ENCODE data around the gene CCDC57.

Gene CCDC57

DNA sequence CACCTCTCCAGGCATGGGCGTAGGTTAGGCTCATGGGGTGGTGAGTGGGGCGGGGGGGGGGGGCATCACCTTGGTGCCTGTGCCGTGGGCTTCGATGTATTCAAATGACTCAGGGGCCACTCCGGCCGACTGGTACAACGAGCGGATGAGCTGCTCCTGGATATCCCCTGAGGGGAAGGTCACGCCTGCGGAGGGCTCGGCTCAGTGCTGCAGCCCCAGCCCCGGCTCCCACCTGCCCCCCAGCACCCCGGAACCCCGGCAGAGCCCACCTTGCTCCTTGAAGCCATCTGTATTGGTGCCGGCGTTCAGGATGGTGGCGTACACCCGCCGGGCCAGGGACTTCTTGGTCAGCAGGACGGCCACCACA, 120.0 kb downstream of the CCDC57 start:
- Histone ChIP-seq H3K9ac (ENCODE audit: low read length) (no peak overlapping the region), H3K36me3 (ENCODE audit: control insufficient read depth, low read depth, low read length) (peaks cover 77% of the 10 kb centered on the region)

DNA sequence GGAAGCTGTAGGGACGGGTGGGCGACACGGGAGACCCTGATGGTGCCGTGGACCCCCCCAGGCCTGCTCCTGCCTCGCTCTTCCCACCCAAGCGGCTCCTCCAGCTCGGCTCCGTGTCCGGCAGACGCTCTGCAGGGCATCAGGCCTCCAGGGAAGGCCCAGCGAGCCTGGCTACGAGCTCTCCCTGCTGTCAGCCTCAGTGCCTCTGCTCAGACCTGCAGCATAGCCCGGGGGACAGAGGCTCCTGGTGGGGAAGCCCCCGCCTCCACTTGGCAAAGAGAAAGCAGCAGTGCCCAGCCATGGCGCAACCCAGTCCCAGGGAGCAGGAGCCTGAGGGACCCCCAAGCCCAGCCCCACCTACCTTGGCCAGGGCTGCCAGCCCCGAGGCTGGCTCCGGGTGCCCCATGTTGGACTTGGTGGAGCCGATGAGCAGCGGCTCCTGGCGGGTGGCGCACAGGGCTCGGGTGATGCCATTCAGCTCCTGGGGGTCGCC, 120.5 kb downstream of the CCDC57 start:
- Histone ChIP-seq H3K9ac (ENCODE audit: low read length) (no peak overlapping the region), H3K27ac (ENCODE audit: low read length) (no peak overlapping the region), H3K27me3 (ENCODE audit: control insufficient read depth, insufficient read depth, low read length) (no peaks in the 10 kb centered on the region), H3K4me3 (ENCODE audit: low read length) (no peak overlapping the region), H3K4me1 (ENCODE audit: control insufficient read depth, low read depth, low read length) (no peaks in the 10 kb centered on the region), H3K9me3 (ENCODE audit: control insufficient read depth, low read depth, low read length) (no peaks in the 10 kb centered on the region), H3K36me3 (ENCODE audit: control insufficient read depth, low read depth, low read length) (peaks cover 82% of the 10 kb centered on the region)

More for the DNA sequence above, 120.0 kb downstream of the CCDC57 start:
- no peak overlapping the region for H3K4me3 ChIP-seq (ENCODE audit: low read length)
- no peaks in the 10 kb centered on the region for H3K4me1 ChIP-seq (ENCODE audit: control insufficient read depth, low read depth, low read length)
- H3K27me3 ChIP-seq (ENCODE audit: control insufficient read depth, insufficient read depth, low read length): no peaks in the 10 kb centered on the region
- H3K27ac ChIP-seq (ENCODE audit: low read length): no peak overlapping the region
- no peaks in the 10 kb centered on the region for H3K9me3 ChIP-seq (ENCODE audit: control insufficient read depth, low read depth, low read length)

DNA sequence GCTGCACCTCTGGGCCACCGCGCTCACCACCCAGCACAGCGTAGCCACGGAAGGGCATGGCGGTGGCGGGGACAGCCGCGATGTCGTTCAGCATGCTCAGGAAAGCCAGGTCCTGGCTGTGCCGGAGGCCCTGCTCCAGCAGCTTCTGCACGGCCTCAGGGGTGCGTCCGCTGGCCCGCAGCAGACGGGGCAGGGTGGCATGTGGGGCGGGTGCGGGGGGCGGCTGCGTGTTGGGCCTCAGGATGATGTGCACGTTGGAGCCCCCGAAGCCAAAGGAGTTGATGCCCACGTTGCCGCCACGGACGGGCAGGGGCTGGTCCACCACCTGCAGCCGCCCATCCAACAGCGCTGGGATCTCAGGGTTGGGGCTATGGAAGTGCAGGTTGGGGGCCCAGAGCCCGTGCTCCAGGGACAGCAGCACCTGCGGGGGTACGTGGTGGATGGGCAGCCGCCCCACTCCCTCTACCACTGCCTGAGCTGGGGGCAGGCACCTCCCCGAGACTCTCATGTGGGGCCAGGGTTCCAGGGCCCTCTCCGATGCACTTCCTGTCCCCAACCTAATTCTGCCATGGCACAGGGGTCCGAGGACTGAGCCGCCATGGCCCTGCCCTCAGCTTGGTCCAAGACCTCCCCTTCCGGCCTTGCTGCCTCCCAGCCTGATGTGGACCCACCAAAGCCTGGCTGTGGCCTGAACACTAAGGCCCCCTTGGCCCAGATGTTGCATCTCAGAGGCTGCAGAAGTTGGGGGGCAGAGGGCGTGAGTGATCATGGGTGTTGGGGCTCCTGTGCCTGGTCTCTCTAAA, 121.2 kb downstream of the CCDC57 start:
- no peaks in the 10 kb centered on the region for H3K27me3 ChIP-seq (ENCODE audit: control insufficient read depth, insufficient read depth, low read length)
- H3K27ac ChIP-seq (ENCODE audit: low read length): no peak overlapping the region
- H3K9ac ChIP-seq (ENCODE audit: low read length): no peak overlapping the region
- no peak overlapping the region for H3K4me3 ChIP-seq (ENCODE audit: low read length)
- no peaks in the 10 kb centered on the region for H3K9me3 ChIP-seq (ENCODE audit: control insufficient read depth, low read depth, low read length)
- H3K4me1 ChIP-seq (ENCODE audit: control insufficient read depth, low read depth, low read length): no peaks in the 10 kb centered on the region
- H3K36me3 ChIP-seq (ENCODE audit: control insufficient read depth, low read depth, low read length): peaks cover 89% of the 10 kb centered on the region

DNA sequence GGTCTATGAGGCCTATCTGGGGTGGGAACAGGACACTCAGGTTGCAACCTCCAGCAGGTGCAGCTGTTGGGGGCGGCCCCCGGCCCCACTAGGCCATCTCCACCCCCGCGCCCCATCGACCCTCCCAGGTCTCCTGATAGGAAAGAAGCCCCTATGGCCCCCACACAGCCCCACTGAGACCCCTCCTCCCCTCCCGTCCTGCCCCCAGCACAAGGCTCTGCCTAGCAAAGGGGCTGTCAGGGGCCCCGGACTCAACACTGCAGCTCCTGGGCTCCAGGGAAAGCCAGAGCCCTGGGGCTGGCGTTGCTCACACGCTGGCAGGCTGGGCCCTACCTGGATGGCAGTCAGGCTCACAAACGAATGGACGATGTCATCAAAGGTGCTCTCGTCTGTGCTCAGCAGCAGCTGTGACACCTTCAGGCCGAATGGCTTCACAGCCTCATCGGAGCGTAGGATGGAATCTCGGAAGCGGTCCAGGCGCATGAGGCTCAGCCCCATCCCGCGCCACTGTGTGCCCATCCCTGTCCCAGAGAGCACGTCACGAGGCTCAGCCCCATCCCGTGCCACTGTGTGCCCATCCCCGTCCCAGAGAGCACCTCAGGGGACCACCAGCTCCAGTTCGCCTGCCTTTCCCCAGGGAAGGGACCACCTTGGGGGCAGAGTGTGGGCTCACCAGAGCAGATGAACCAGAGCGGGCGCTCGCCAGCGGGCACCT, 121.9 kb downstream of the CCDC57 start:
- Histone ChIP-seq H3K4me1 (ENCODE audit: control insufficient read depth, low read depth, low read length) (no peaks in the 10 kb centered on the region), H3K27me3 (ENCODE audit: control insufficient read depth, insufficient read depth, low read length) (no peaks in the 10 kb centered on the region), H3K27ac (ENCODE audit: low read length) (no peak overlapping the region), H3K36me3 (ENCODE audit: control insufficient read depth, low read depth, low read length) (peaks cover 91% of the 10 kb centered on the region), H3K9me3 (ENCODE audit: control insufficient read depth, low read depth, low read length) (no peaks in the 10 kb centered on the region), H3K9ac (ENCODE audit: low read length) (no peak overlapping the region), H3K4me3 (ENCODE audit: low read length) (no peak overlapping the region)

DNA sequence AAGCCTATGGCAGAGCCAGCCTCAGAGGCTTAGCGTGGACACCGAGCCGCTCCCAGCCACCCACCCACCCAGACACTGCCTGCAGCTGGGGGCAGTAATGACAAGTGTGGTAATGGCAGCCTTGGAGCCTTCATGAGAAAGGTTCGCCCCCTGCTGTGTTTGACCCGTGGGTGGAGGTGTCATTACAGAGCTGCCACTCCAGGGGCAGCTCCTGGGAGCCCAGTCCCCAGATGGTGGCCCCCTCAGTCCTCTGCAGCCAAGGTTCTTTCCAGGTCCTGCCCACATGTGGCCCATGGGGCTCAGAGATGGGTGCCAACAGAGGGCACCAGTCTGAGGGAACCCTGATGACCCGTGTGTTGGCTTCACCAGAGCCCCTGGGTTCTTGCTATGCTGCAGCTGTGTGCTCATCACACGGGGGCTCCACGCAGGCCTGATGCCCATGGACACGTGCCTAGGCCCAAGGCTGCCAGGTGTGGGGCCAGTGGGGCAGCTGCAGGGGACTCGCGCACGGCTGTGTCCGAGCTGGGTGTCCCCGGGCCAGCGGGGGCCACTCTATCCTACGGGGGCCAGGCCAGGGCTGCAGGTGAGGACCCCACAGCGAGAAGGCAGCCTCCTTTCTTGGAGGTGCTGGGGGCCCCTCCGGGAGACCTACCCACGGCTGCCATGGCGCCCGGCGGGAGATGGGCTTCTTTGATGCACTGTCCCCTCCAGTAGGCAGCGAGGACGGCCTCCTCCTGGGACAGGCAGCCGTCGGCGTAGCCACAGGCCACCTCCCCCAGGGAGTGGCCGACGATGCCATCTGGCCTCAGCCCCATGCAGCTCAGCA, 122.7 kb downstream of the CCDC57 start:
- Histone ChIP-seq H3K9ac (ENCODE audit: low read length) (no peak overlapping the region), H3K27me3 (ENCODE audit: control insufficient read depth, insufficient read depth, low read length) (no peaks in the 10 kb centered on the region), H3K27ac (ENCODE audit: low read length) (no peak overlapping the region), H3K4me3 (ENCODE audit: low read length) (no peak overlapping the region), H3K4me1 (ENCODE audit: control insufficient read depth, low read depth, low read length) (no peaks in the 10 kb centered on the region), H3K36me3 (ENCODE audit: control insufficient read depth, low read depth, low read length) (peaks cover 91% of the 10 kb centered on the region), H3K9me3 (ENCODE audit: control insufficient read depth, low read depth, low read length) (no peaks in the 10 kb centered on the region)

DNA sequence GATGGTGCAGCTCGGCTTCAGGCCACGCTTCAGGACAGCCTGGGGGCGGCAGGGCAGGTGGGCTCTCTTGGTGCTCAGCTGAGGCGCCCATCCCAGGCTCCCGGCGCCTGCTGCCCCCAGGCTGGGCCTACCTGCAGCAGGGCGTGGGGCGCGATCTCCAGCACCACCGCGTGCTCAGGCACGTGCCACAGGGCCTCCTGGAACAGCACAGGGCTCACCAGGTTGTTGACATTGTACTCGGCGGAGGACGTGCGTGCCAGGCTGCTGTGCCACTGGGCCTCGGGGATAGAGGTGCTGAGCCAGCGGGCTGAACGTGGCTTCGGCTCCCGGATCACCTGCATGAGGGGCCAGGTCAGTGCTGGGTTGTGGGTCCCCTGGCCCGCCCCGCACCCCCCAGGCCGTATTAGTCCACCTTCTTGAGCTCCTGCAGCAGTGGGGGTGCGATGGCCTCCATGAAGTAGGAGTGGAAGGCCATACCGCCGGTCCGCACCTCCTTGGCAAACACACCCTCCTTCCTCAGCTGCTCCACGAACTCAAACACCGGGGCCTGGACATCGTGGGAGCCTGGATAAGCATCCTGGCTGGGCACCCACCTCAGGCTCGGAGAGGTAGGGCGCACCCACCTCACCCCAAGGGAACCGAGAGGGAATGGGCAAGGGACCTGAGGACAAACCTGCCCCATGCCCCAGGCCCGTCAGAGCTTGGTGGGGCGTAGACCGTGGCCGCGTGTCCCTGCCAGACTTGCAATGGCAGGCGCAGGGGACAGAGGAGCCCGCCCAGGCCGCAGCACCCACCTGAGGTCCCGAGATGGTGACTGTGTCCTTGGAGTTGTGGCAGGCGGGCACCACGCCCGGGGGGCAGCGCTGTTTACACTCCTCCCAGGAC, 123.6 kb downstream of the CCDC57 start:
- Histone ChIP-seq H3K9me3 (ENCODE audit: control insufficient read depth, low read depth, low read length) (no peaks in the 10 kb centered on the region), H3K4me3 (ENCODE audit: low read length) (no peak overlapping the region), H3K9ac (ENCODE audit: low read length) (no peak overlapping the region), H3K4me1 (ENCODE audit: control insufficient read depth, low read depth, low read length) (no peaks in the 10 kb centered on the region), H3K27ac (ENCODE audit: low read length) (no peak overlapping the region), H3K27me3 (ENCODE audit: control insufficient read depth, insufficient read depth, low read length) (no peaks in the 10 kb centered on the region), H3K36me3 (ENCODE audit: control insufficient read depth, low read depth, low read length) (peaks cover 95% of the 10 kb centered on the region)

DNA sequence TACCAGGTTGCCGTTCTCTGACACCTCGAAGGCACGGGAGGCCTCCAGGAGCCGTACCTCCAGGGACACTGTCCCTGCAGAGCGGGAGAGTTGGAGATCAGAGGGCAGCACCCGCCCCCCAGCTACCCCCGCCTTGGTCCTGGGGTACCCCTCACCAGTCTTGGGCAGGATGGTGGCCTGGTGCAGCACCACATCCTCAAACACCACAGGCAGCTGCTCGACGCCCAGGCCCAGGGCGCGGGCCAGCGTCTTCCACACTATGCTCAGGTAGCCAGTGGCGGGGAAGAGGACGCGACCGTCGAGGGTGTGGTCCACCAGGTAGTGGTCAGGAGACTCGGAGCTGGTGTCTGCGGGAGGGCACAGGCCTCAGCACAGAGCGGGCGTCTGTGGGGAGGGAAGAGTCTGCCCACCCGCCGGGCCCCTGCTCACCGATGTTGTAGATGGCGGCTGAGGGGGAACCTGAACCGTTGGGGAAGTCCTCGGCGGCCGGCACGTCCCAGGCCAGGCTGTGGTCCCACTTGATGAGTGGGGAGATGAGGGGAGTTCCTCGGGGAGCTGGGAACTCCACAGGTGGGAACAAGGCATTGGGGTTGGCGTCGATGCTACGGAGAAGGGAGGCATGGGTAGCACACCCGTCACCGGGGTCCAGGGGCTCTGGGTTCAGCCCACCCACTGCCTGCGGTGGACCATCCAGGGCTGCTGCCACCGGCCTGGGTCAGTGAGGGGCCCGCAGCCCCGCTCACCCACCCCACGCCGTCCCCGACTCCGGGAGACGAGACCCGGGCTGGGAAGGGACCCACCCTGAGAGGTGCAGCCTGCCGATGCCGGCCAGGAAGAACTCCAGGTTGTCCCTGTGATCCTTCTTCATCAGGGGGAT, 124.4 kb downstream of the CCDC57 start:
- H3K4me1 ChIP-seq (ENCODE audit: control insufficient read depth, low read depth, low read length): no peaks in the 10 kb centered on the region
- H3K27ac ChIP-seq (ENCODE audit: low read length): no peak overlapping the region
- peaks cover 97% of the 10 kb centered on the region for H3K36me3 ChIP-seq (ENCODE audit: control insufficient read depth, low read depth, low read length)
- no peaks in the 10 kb centered on the region for H3K27me3 ChIP-seq (ENCODE audit: control insufficient read depth, insufficient read depth, low read length)
- no peaks in the 10 kb centered on the region for H3K9me3 ChIP-seq (ENCODE audit: control insufficient read depth, low read depth, low read length)
- H3K9ac ChIP-seq (ENCODE audit: low read length): no peak overlapping the region
- no peak overlapping the region for H3K4me3 ChIP-seq (ENCODE audit: low read length)

DNA sequence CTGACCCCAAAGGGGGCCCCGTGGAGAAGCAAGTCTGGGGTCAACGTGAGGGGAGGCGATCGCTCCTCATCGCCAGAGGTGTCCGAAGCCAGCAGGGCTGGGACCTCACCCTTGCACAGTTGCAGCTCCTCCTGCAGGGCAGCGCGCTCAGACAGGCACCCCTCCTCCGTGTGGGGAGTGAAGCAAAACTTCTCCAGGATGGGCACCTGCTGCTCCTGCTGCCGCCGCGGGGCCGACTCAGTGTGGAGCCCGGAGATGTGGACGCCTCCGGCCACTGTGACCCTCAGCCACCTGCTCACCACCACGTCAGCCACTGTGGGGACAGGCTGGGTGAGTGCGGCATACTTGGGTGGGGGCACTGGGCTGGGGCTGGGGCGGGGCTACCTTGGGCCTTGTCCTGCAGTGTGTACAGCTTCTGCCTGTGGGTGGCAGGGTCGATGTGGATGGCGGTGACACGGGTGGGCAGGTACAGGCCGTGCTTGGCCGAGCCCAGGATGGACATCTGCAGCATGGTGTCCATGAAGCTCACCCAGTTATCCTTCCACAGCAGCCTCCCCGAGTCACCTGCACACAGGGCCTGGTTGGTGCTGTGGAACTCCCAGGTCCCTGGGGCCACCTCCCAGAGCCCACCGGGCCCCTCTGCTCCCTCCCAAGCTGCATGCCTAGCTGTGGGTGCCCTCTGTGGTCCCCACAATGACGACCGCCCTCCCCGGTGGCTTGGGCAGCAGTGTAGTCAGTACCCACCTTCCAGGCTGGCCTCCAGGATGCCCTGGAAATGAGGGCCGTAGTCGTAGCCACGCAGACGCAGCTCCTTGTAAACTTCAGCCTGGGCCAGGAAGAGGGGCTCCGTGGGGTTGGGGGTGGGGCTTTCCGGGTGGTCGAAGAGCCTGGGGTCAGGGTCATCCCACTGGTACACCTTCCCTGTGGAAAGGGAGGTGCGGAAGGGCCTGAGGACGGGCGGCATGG, 125.4 kb downstream of the CCDC57 start:
- Histone ChIP-seq H3K4me3 (ENCODE audit: low read length) (no peak overlapping the region), H3K36me3 (ENCODE audit: control insufficient read depth, low read depth, low read length) (peaks cover 99% of the 10 kb centered on the region), H3K4me1 (ENCODE audit: control insufficient read depth, low read depth, low read length) (no peaks in the 10 kb centered on the region), H3K27me3 (ENCODE audit: control insufficient read depth, insufficient read depth, low read length) (no peaks in the 10 kb centered on the region), H3K27ac (ENCODE audit: low read length) (no peak overlapping the region), H3K9ac (ENCODE audit: low read length) (no peak overlapping the region), H3K9me3 (ENCODE audit: control insufficient read depth, low read depth, low read length) (no peaks in the 10 kb centered on the region)

DNA sequence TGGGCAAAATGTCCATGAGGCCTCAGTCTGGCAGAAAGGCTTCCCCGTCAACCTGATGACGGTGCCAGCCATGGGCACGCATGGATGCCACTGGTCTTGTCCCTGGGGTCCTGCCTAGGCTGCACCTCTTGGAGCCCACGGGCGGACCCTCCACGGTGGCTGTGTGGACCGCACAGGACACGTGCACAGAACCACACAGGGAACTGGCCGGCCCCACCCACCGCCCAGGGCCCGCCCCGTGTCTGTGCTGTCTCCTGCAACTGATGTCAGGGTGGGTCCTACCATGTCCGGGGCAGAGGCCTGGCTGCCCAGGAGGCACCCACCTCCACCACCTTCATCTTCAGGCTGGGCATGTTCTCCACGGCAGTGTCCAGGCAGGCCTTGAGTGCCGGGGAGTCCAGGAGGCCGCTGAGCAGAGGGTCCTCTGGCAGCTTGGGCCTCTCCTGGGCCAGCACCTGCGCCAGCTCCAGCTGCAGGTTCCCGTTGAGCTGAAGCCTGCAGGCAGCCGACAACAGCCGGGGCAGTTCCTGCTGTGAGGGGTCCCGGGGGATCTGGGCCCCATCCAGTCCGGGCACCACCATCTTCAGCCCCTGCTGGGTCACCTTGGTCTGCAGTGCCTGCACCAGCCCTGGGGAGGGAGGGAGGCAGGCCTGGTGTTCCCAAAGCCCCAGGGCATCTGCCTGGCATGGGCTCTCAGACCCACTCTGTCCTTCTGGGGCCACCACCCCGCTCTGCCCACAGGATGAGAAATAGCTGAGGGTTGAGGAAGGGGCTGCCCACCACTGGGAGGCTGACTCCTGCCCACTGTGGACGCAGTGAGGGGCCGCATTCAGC, 126.5 kb downstream of the CCDC57 start:
- Histone ChIP-seq H3K27me3 (ENCODE audit: control insufficient read depth, insufficient read depth, low read length) (no peaks in the 10 kb centered on the region), H3K9me3 (ENCODE audit: control insufficient read depth, low read depth, low read length) (no peaks in the 10 kb centered on the region), H3K4me3 (ENCODE audit: low read length) (no peak overlapping the region), H3K9ac (ENCODE audit: low read length) (no peak overlapping the region), H3K4me1 (ENCODE audit: control insufficient read depth, low read depth, low read length) (no peaks in the 10 kb centered on the region), H3K36me3 (ENCODE audit: control insufficient read depth, low read depth, low read length) (peaks cover 98% of the 10 kb centered on the region), H3K27ac (ENCODE audit: low read length) (no peak overlapping the region)

Data from iPS-18a (cell line).